Measurements from ENCODE around the gene MALAT1.

- no peak for TF ChIP-seq EGR1 (IDR thresholded peaks at IDR 0.05; ENCODE audit: borderline replicate concordance in 1 of 2, low read depth in 2 of 2, low read length in 2 of 2)
- TF ChIP-seq NFIC (IDR thresholded peaks at IDR 0.05; ENCODE audit: low read depth, low read length) = no peak
- TF ChIP-seq IRF3 (IDR thresholded peaks at IDR 0.05) = no peak
- TF ChIP-seq TAF1 (IDR thresholded peaks at IDR 0.05; ENCODE audit: borderline replicate concordance, low read depth, low read length) = no peak
- no peak for TF ChIP-seq ZNF274 (IDR thresholded peaks at IDR 0.05; ENCODE audit: insufficient read depth, insufficient read length)
- TF ChIP-seq CTCF (IDR thresholded peaks at IDR 0.05 in 2 of 3, conservative IDR thresholded peaks at IDR 0.05 in 1 of 3; ENCODE audit: control insufficient read depth in 2 of 3, extremely low read depth in 1 of 3, insufficient read depth in 1 of 3, low read depth in 3 of 3, low read length in 3 of 3) = no peak
- no peak for TF ChIP-seq ATF3 (IDR thresholded peaks at IDR 0.05; ENCODE audit: borderline replicate concordance, extremely low read depth, low read depth, low read length)
- TF ChIP-seq RAD21 (IDR thresholded peaks at IDR 0.05; ENCODE audit: insufficient read depth, low read depth, low read length) = no peak
- no peak for TF ChIP-seq RCOR1 (conservative IDR thresholded peaks at IDR 0.05; ENCODE audit: low read depth, low read length)
- no peak for TF ChIP-seq PBX3 (IDR thresholded peaks at IDR 0.05; ENCODE audit: insufficient replicate concordance, low read depth, low read length)
- no peak for TF ChIP-seq E2F4 (IDR thresholded peaks at IDR 0.05; ENCODE audit: low read depth, low read length)
Measured at GRCh38 chr11:65532388-65533064, 33.7 kb downstream of the MALAT1 start.

All from GM12878 (cell line).